GM19238 (cell line): ENCODE data around the gene DLG1.

Experiments
- DNase-seq: peaks from one replicate; pipeline ENCODE4 v3.0.0; 2011; ENCODE audit warnings: low spot score; ENCODE audit not compliant: insufficient read length

The DLG1 gene

GRCh38 chr3:197298341-197298944 is at the start of gene DLG1:
TSS of gene DLG1 (minus strand) at chr3:197298612. CDS start at chr3:197297204, 1,408 bp downstream.
- peak; percentile 82 for DNase-seq

GRCh38 chr3:197348014-197348413 is 49.6 kb upstream of the DLG1 start:
- DNase-seq = no peak

GRCh38 chr3:197345390-197345789 is 47.0 kb upstream of the DLG1 start:
- no peak for DNase-seq

- DNase-seq = no peak
Observed at GRCh38 chr3:197344582-197345318, 46.3 kb upstream of the DLG1 start.

GRCh38 chr3:197343656-197344408 is 45.4 kb upstream of the DLG1 start:
- DNase-seq = no peak

- DNase-seq = no peak
Observed at GRCh38 chr3:197343111-197343510, 44.7 kb upstream of the DLG1 start.

GRCh38 chr3:197340521-197340871 is 42.1 kb upstream of the DLG1 start:
- no peak for DNase-seq

- no peak for DNase-seq
Observed at GRCh38 chr3:197339841-197340520, 41.6 kb upstream of the DLG1 start.

- no peak for DNase-seq
Observed at GRCh38 chr3:197338586-197338985, 40.2 kb upstream of the DLG1 start.

- DNase-seq = no peak
Observed at GRCh38 chr3:197337656-197338055, 39.2 kb upstream of the DLG1 start.

- no peak for DNase-seq
Observed at GRCh38 chr3:197337214-197337613, 38.8 kb upstream of the DLG1 start.

- DNase-seq = no peak
Observed at GRCh38 chr3:197336348-197336747, 37.9 kb upstream of the DLG1 start.

- DNase-seq = no peak
Observed at GRCh38 chr3:197335428-197336132, 37.2 kb upstream of the DLG1 start.

- DNase-seq = no peak
Observed at GRCh38 chr3:197333901-197334639, 35.7 kb upstream of the DLG1 start.

- DNase-seq = no peak
Observed at GRCh38 chr3:197331131-197331530, 32.7 kb upstream of the DLG1 start.

- no peak for DNase-seq
Observed at GRCh38 chr3:197329382-197329781, 31.0 kb upstream of the DLG1 start.

GRCh38 chr3:197328198-197328597 is 29.8 kb upstream of the DLG1 start:
- DNase-seq = no peak

- no peak for DNase-seq
Observed at GRCh38 chr3:197327701-197328100, 29.3 kb upstream of the DLG1 start.

- no peak for DNase-seq
Observed at GRCh38 chr3:197325773-197326172, 27.4 kb upstream of the DLG1 start.

GRCh38 chr3:197322149-197322548 is 23.7 kb upstream of the DLG1 start:
- DNase-seq = no peak

GRCh38 chr3:197320582-197320981 is 22.2 kb upstream of the DLG1 start:
- no peak for DNase-seq
